SU-DHL-6 (cell line): ENCODE data around the gene TICAM1.

ENCODE experiments used
- EZH2phosphoT487 ChIP-seq: fragments of 200-600 bp; sonication (generic), shearing (Covaris generic); conservative IDR thresholded peaks from 2 replicates; pipeline ENCODE4 v1.6.1; 2018; ENCODE audit warnings: mild to moderate bottlenecking, antibody characterized with exemption, low read length, moderate library complexity, mixed read lengths
- TF ChIP-seq, protein P1 (sequence below): fragments of 200-600 bp; sonication (generic); IDR thresholded peaks from one replicate; pipeline ENCODE4 v1.5.1; 2017; ENCODE audit warnings: antibody characterized with exemption, mild to moderate bottlenecking, low read length, moderate library complexity; ENCODE audit not compliant: insufficient read depth, poor library complexity, severe bottlenecking

GRCh38 chr19:4839192-4839591, 7.7 kb upstream of the TICAM1 start:
- TF ChIP-seq, protein P1, sequence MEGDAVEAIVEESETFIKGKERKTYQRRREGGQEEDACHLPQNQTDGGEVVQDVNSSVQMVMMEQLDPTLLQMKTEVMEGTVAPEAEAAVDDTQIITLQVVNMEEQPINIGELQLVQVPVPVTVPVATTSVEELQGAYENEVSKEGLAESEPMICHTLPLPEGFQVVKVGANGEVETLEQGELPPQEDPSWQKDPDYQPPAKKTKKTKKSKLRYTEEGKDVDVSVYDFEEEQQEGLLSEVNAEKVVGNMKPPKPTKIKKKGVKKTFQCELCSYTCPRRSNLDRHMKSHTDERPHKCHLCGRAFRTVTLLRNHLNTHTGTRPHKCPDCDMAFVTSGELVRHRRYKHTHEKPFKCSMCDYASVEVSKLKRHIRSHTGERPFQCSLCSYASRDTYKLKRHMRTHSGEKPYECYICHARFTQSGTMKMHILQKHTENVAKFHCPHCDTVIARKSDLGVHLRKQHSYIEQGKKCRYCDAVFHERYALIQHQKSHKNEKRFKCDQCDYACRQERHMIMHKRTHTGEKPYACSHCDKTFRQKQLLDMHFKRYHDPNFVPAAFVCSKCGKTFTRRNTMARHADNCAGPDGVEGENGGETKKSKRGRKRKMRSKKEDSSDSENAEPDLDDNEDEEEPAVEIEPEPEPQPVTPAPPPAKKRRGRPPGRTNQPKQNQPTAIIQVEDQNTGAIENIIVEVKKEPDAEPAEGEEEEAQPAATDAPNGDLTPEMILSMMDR = no peak
- no peak for TF ChIP-seq EZH2phosphoT487
